ENCODE data around the gene ABCA12.

- no peak for TF ChIP-seq REST (IDR thresholded peaks at IDR 0.05; ENCODE audit: low read depth)
- TF ChIP-seq CTCF (IDR thresholded peaks at IDR 0.05 in 2 of 3, conservative IDR thresholded peaks at IDR 0.05 in 1 of 3; ENCODE audit: borderline replicate concordance in 1 of 3, insufficient read depth in 1 of 3, low read depth in 2 of 3, low read length in 2 of 3) = no peak
- no peak for TF ChIP-seq CEBPB (IDR thresholded peaks at IDR 0.05; ENCODE audit: low read depth)
- TF ChIP-seq SIN3A (IDR thresholded peaks at IDR 0.05; ENCODE audit: low read depth) = no peak
- TF ChIP-seq EZH2 (IDR thresholded peaks at IDR 0.05) = no peak
- TF ChIP-seq POLR2AphosphoS5 (IDR thresholded peaks at IDR 0.05; ENCODE audit: low read depth, low read length) = no peak
- no peak for TF ChIP-seq YY1 (IDR thresholded peaks at IDR 0.05; ENCODE audit: extremely low read depth, insufficient replicate concordance, low read depth, low read length)
- TF ChIP-seq POLR2A (IDR thresholded peaks at IDR 0.05; ENCODE audit: borderline replicate concordance, extremely low read depth, insufficient read depth, insufficient read length) = no peak
Measured at GRCh38 chr2:215144106-215144875, 5.9 kb upstream of the ABCA12 start.

All from HCT116 (cell line).